OCI-M2 (cell line): ENCODE measurements around the gene CNRIP1.

Source experiments
- DNase-seq: peaks from one replicate; lab custom pipeline; 2025; ENCODE audit not compliant: unreplicated experiment; lab: John Stamatoyannopoulos, UW

The CNRIP1 gene

GRCh38 chr2:68293024-68293423 lies 26.7 kb downstream of the CNRIP1 start:
- DNase-seq = no peak

GRCh38 chr2:68292108-68292710 lies 27.5 kb downstream of the CNRIP1 start:
- DNase-seq = no peak

GRCh38 chr2:68291314-68291713 lies 28.4 kb downstream of the CNRIP1 start:
- DNase-seq = no peak

- no peak for DNase-seq
Measured at GRCh38 chr2:68290901-68291300, 28.8 kb downstream of the CNRIP1 start.

- no peak for DNase-seq
Measured at GRCh38 chr2:68287580-68288441, 31.9 kb downstream of the CNRIP1 start.

- no peak for DNase-seq
Measured at GRCh38 chr2:68284896-68285295, 34.9 kb downstream of the CNRIP1 start.

- peak; percentile 27 for DNase-seq
Measured at GRCh38 chr2:68283419-68283812, 36.3 kb downstream of the CNRIP1 start.

GRCh38 chr2:68282811-68283418 lies 36.8 kb downstream of the CNRIP1 start:
- DNase-seq = no peak

GRCh38 chr2:68280796-68281195 lies 39.0 kb downstream of the CNRIP1 start:
- no peak for DNase-seq

GRCh38 chr2:68280348-68280747 lies 39.4 kb downstream of the CNRIP1 start:
- no peak for DNase-seq

GRCh38 chr2:68279691-68280090 lies 40.1 kb downstream of the CNRIP1 start:
- no peak for DNase-seq

GRCh38 chr2:68278169-68278568 lies 41.6 kb downstream of the CNRIP1 start:
- DNase-seq = no peak

- DNase-seq = no peak
Measured at GRCh38 chr2:68274022-68274421, 45.7 kb downstream of the CNRIP1 start.

GRCh38 chr2:68272246-68272994 lies 47.3 kb downstream of the CNRIP1 start:
- DNase-seq = no peak

- no peak for DNase-seq
Measured at GRCh38 chr2:68266655-68267054, 53.1 kb downstream of the CNRIP1 start.

GRCh38 chr2:68263632-68264031 lies 56.1 kb downstream of the CNRIP1 start:
- no peak for DNase-seq

GRCh38 chr2:68258851-68259250 lies 60.9 kb downstream of the CNRIP1 start:
- no peak for DNase-seq

GRCh38 chr2:68256093-68256450 lies 63.7 kb downstream of the CNRIP1 start:
- DNase-seq = no peak

GRCh38 chr2:68253219-68254068 lies 66.3 kb downstream of the CNRIP1 start:
- DNase-seq = no peak

- DNase-seq = no peak
Measured at GRCh38 chr2:68252400-68253218, 67.1 kb downstream of the CNRIP1 start, which contains the start of gene PPP3R1. Gene PPP3R1 (minus strand): TSS chr2:68252532. CDS start chr2:68252127, 405 bp downstream.
